Lower leg skin (tissue), 4 donors: ENCODE results near the gene CREB3L1. TPM values are rescaled to one million over a fixed set of nuclear protein-coding genes. Genes with fewer than 3 reads are reported as not detected.

Experiments
- DNase-seq, 2 donors: peaks; one replicate each; pipeline ENCODE4 v3.0.0-alpha.2; 2019; ENCODE audit warnings: low spot score in 2 of 2
- H3K4me3 ChIP-seq: fragments of 200-600 bp; sonication (generic); 2 replicates; pipeline ENCODE4 v1.5.1; 2017; ENCODE audit warnings: mild to moderate bottlenecking, low read depth; ENCODE audit not compliant: poor library complexity, severe bottlenecking
- CTCF ChIP-seq, 3 donors: fragments of 450-650 bp; IDR thresholded peaks; one replicate each; pipeline ENCODE4 v1.5.1; 2016; ENCODE audit warnings: antibody characterized with exemption in 3 of 3, mild to moderate bottlenecking in 3 of 3, moderate library complexity in 2 of 3
- POLR2A ChIP-seq, 2 donors: fragments of 450-650 bp; IDR thresholded peaks; one replicate each; pipeline ENCODE4 v1.6.1; 2016 to 2017; ENCODE audit warnings: antibody characterized with exemption in 2 of 2, mild to moderate bottlenecking in 1 of 2, moderate library complexity in 1 of 2
- WGBS, 2 donors: methylation state at CpG; one replicate each; pipeline ENCODE4 v1.1.5; 2018; 5-methylcytosine and 5-hydroxymethylcytosine counted together
- intact Hi-C: fragments of 100-400 bp; cut with DNase I; formaldehyde crosslinking; loops from one replicate; pipeline ENCODE4 v1.15.0; 2023; ENCODE audit warnings: low total_unique reads
- total RNA-seq, 4 donors: library from RNA; depleted of rRNA; stranded (reverse); fragments of >200 nt; gene quantifications; one replicate each; pipeline ENCODE4 v1.1.0, GENCODE V29; 2016

Gene CREB3L1
- total RNA-seq, 4 donors from 2014 or later: 0.15 to 2.3 (median 0.54) TPM

- no peak for DNase-seq
- no peak overlapping the region for H3K4me3 ChIP-seq
- intact Hi-C loops: no loop called here
- WGBS, 2 donors: 40 to 41% methylated on average over 10 of the region's 10 CpGs
- TF ChIP-seq CTCF (IDR thresholded peaks at IDR 0.05): no peak
- no peak for TF ChIP-seq POLR2A (IDR thresholded peaks at IDR 0.05)
Measured at GRCh38 chr11:46345881-46346484, 68.5 kb downstream of the CREB3L1 start.

DNA sequence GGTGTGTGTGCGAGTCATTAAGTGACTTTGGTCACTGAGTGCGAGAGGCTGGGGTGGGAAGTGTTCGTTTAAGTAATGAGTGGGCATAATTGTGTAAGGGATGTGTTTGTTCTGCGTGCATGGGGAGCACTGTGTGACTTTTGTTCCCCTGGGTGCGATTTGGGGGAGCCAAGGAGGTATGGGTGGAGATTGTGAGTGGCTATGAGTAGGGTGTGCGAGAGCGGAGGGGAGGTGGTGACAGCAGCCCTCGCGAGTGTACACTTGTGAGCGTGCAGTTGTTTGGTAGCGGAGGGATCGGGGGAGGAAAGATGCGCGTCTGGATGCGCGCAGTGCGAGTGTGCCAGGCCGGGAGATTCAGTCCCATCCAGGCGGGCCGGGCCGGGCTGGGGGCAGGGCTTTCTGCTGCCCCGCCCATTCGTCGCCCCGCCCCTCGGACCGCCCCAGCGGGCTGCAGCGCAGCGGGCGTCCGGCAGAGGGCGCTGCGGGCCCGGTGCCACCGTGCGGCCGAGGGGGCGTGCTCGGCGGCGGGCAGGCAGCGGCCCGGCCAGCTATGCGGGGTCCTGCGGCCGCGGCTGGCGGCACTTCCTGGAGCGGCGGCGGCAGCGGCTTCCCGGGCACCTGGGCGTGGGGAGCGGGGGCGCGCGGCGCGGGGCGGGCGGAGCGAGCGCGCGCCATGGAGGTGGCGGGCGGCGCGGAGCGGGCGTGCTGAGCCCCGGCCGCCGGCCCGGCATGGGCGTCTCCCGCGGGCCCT, 69.6 kb downstream of the CREB3L1 start, which contains the start of gene DGKZ:
Gene DGKZ, plus strand, starts transcription at position 578 of the 751 bp plus-strand sequence. CDS start 197 bp downstream, outside the sequence.
- WGBS, 2 donors: 4 to 16% methylated on average over 20 to 56 of the region's 80 CpGs
- peak; percentile 79 to 96 for DNase-seq
- TF ChIP-seq CTCF (IDR thresholded peaks at IDR 0.05) (no peak), POLR2A (IDR thresholded peaks at IDR 0.05) (no peak)
- H3K4me3 ChIP-seq: peak within 1 kb of the TSS; percentile 73
- intact Hi-C loops: no loop called here

DNA sequence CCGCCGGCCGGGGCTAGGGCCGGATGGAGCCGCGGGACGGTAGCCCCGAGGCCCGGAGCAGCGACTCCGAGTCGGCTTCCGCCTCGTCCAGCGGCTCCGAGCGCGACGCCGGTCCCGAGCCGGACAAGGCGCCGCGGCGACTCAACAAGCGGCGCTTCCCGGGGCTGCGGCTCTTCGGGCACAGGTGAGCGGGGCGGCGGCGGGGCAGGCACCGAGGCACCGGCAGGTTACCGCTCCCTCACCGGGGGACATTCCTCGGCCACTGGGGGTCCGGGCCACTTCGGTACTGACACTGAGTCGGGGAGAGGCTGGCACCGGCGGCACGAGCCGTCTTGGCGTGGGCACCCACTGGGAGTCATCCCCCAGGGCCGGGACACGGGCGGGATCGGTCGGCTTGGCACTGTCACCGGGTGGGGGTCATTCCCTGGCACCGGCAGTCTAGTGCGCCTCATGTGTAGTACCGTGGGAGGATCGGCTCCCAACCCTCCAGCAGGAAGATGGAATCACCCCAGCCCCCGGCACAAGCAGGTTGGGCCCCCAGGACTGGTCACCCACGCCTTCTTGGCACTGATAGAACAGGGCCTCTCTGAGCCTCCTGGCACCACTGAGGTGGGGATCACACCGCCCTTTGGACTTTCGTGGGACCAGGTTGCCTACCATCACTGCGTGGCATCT, 70.3 kb downstream of the CREB3L1 start:
- intact Hi-C loops: no loop called here
- H3K4me3 ChIP-seq: peak overlapping the region; percentile 73
- 19 to 51% methylated on average over 25 to 30 of the region's 63 CpGs for WGBS, 2 donors
- TF ChIP-seq CTCF (IDR thresholded peaks at IDR 0.05) (no peak), POLR2A (IDR thresholded peaks at IDR 0.05) (no peak)
- no peak for DNase-seq

DNA sequence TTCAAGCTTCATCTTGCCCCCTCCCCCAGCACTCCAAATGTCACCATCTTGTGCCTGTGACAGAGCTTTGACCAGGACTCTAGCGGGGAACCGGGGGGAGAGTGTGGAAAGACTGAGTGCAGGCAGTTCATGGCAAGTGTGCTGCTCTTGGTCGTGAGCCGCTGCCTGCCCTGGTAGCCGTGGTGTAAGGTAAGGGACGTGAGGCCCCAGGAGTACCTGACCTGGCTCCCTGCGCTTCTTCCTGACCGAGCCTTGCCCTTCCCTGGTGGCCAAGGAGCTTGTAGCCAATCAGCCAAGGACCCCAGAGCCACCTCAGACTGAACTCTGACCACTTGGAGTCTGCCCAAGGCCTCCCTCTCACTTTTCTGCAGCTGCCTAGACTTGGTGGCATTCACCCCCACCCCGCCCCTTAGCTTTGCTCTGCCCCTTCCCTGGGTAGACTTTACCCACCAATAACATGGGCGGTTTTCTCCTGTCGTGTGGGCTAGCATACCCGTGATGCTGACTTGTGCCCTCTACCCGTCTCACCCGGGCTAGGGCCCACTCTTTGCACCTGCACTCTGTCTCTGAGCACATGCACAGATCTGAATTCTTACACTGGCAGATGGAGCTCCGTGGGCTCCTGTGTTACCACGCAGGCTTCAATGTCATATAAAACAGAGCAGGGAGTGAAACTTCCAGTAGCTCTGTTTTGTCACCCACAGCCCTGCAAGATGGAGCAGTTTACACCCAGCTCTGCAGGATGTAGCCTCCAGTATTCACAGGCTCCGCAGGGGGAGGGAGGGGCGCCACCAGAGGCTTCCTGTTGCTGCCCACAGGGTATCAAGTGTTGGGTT, 71.3 kb downstream of the CREB3L1 start:
- no peak for TF ChIP-seq CTCF (IDR thresholded peaks at IDR 0.05)
- no peak for TF ChIP-seq POLR2A (IDR thresholded peaks at IDR 0.05)
- no peak for DNase-seq
- H3K4me3 ChIP-seq: no peak overlapping the region
- 66% methylated on average over 18 of the region's 18 CpGs for WGBS, 2 donors
- intact Hi-C loops: no loop called here

DNA sequence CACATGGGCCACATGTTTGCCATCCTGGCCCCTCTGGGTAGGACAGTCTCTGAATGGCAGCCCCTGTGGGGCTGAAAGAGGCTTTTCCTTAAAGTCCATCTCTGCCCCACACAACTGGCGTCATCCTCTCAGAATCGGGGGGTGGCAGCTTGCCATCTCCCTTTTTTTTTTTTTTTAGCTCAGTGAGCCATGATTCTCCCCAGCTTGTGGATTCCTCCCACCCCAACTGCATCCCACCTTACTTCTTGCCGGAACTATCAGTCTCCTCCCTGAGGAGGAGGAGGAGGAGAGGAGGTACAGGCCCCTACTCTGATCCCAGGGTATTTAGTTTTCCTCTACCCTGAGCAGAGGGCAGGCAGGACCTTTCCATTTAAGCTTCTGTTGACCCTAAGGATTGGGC, 73.2 kb downstream of the CREB3L1 start:
- intact Hi-C loops: no loop called here
- DNase-seq: no peak
- no peak for TF ChIP-seq CTCF (IDR thresholded peaks at IDR 0.05)
- TF ChIP-seq POLR2A (IDR thresholded peaks at IDR 0.05): no peak
- no peak overlapping the region for H3K4me3 ChIP-seq
- 49 to 53% methylated on average over 3 of the region's 3 CpGs for WGBS, 2 donors
